PC-9 (cell line): Measurements from ENCODE around the gene SHISA9. TPM values are rescaled to one million over a fixed set of nuclear protein-coding genes. Genes with fewer than 3 reads are reported as not detected.

Experiments used
- BruUV-seq: library from RNA; stranded (reverse); fragments of 400-500 nt; replicated peaks from 2 replicates; lab custom pipeline; 2021; lab: Mats Ljungman, UMichigan
- CTCF ChIA-PET: fragments of 300-600 bp; sonication (Branson Sonifier 250); formaldehyde crosslinking; loops from one replicate; lab custom pipeline; 2022; ENCODE audit warnings: antibody characterized with exemption; lab: Charles Lee
- POLR2A ChIA-PET: fragments of 300-600 bp; sonication (Branson Sonifier 250); formaldehyde crosslinking; loops from one replicate; lab custom pipeline; 2022; ENCODE audit warnings: antibody characterized with exemption; ENCODE audit not compliant: unreplicated experiment; lab: Charles Lee
- DNase-seq, 2 experiments: peaks; one replicate each; pipeline versions ENCODE4 v3.0.0 to v3.0.0-alpha.2; 2015 to 2022; ENCODE audit warnings: mixed read lengths in 1 of 2
- H2AFZ ChIP-seq: fragments of 200-600 bp; sonication (generic); 2 replicates; pipeline ENCODE4 v1.8.1; 2017; ENCODE audit warnings: antibody characterized with exemption
- H3F3A ChIP-seq: fragments of 200-600 bp; sonication (generic); 2 replicates; pipeline ENCODE4 v1.8.1; 2017; ENCODE audit warnings: antibody characterized with exemption, mild to moderate bottlenecking, low read depth; ENCODE audit not compliant: insufficient read depth
- H3K27ac ChIP-seq: fragments of 200-600 bp; sonication (generic); 2 replicates; pipeline ENCODE4 v1.6.1; 2016; ENCODE audit warnings: mixed run types
- H3K27me3 ChIP-seq: fragments of 200-600 bp; sonication (generic); 2 replicates; pipeline ENCODE4 v1.6.1; 2016; ENCODE audit warnings: low read depth, mixed run types; ENCODE audit not compliant: insufficient read depth
- H3K36me3 ChIP-seq: fragments of 200-600 bp; sonication (generic); 2 replicates; pipeline ENCODE4 v1.6.1; 2016; ENCODE audit warnings: low read depth, mixed run types
- H3K4me1 ChIP-seq: fragments of 200-600 bp; sonication (generic); replicated peaks from 2 replicates; pipeline ENCODE4 v1.6.1; 2016; ENCODE audit warnings: mixed run types; ENCODE audit not compliant: insufficient read depth
- H3K4me2 ChIP-seq: fragments of 200-600 bp; sonication (generic); 2 replicates; pipeline ENCODE4 v1.6.1; 2017; ENCODE audit warnings: mixed run types
- H3K4me3 ChIP-seq: fragments of 200-600 bp; sonication (generic); 2 replicates; pipeline ENCODE4 v1.6.1; 2016; ENCODE audit warnings: mixed run types
- H3K79me2 ChIP-seq: fragments of 200-600 bp; sonication (generic); 2 replicates; pipeline ENCODE4 v1.6.1; 2017; ENCODE audit warnings: low read depth, mixed run types
- H3K9me2 ChIP-seq: fragments of 200-600 bp; sonication (generic); 2 replicates; pipeline ENCODE4 v1.8.1; 2017; ENCODE audit warnings: mild to moderate bottlenecking; ENCODE audit not compliant: insufficient read depth
- H3K9me3 ChIP-seq: fragments of 200-600 bp; sonication (generic); 2 replicates; pipeline ENCODE4 v1.8.1; 2016; ENCODE audit warnings: low read depth; ENCODE audit not compliant: insufficient read depth
- H4K20me1 ChIP-seq: fragments of 200-600 bp; sonication (generic); 2 replicates; pipeline ENCODE4 v1.8.1; 2017; ENCODE audit not compliant: insufficient read depth
- CTCF ChIP-seq: fragments of 200-600 bp; sonication (generic); conservative IDR thresholded peaks from 2 replicates; pipeline ENCODE4 v1.6.1; 2017; ENCODE audit warnings: mixed run types, antibody characterized with exemption, mild to moderate bottlenecking, moderate library complexity
- EZH2 ChIP-seq: fragments of 200-600 bp; sonication (generic); IDR thresholded peaks from 2 replicates; pipeline ENCODE4 v1.8.0; 2017; ENCODE audit warnings: antibody characterized with exemption, low read depth
- intact Hi-C: fragments of 100-400 bp; cut with micrococcal nuclease; formaldehyde crosslinking; loops from one replicate; pipeline ENCODE4 v1.10.0; 2022; ENCODE audit not compliant: unreplicated experiment
- total RNA-seq: library from RNA; stranded (reverse); gene quantifications from 2 replicates; pipeline ENCODE4 v1.2.3, GENCODE V29; 2021

Gene SHISA9
- total RNA-seq, 1 experiment from 2014 or later: 80.5 TPM

GRCh38 chr16:13099822-13100221 lies 198.4 kb downstream of the SHISA9 start:
- H3F3A ChIP-seq: peaks cover 35% of the 10 kb centered on the region; the same call in 1 of the 2 replicates
- H3K9me2 ChIP-seq: no peaks in the 10 kb centered on the region; the same call in 1 of the 2 replicates
- intact Hi-C loops: no loop called here
- no peak overlapping the region for H3K4me3 ChIP-seq
- H3K36me3 ChIP-seq: no peaks in the 10 kb centered on the region
- H3K79me2 ChIP-seq: peaks cover 89% of the 10 kb centered on the region
- H3K9me3 ChIP-seq: 0 out of 2 replicates have a peak, but pooled peaks cover 2% of the 10 kb centered on the region
- H3K27me3 ChIP-seq: no peaks in the 10 kb centered on the region
- H3K4me1 ChIP-seq: peaks cover 17% of the 10 kb centered on the region
- H2AFZ ChIP-seq: no peak overlapping the region
- TF ChIP-seq CTCF: no peak
- TF ChIP-seq EZH2: no peak
- ChIA-PET CTCF (no interaction called here), POLR2A (interaction anchor here (0.5 to 0.7 kb wide), 2 partner anchors 136 to 486 kb away, joined by 3 to 5 read pairs; no protein-coding TSS in a partner anchor)
- no peak for DNase-seq
- H4K20me1 ChIP-seq: peaks cover 48% of the 10 kb centered on the region
- no peak overlapping the region for H3K4me2 ChIP-seq
- no TSS peak for BruUV-seq
- H3K27ac ChIP-seq: no peak overlapping the region

- Histone ChIP-seq H3K27ac (no peak overlapping the region), H4K20me1 (peaks cover 38% of the 10 kb centered on the region), H3F3A (peaks cover 35% of the 10 kb centered on the region; the same call in 1 of the 2 replicates), H3K36me3 (no peaks in the 10 kb centered on the region), H3K4me1 (peaks cover 17% of the 10 kb centered on the region), H3K9me2 (no peaks in the 10 kb centered on the region; the same call in 1 of the 2 replicates), H3K27me3 (no peaks in the 10 kb centered on the region), H3K4me3 (no peak overlapping the region), H3K4me2 (no peak overlapping the region), H3K9me3 (0 out of 2 replicates have a peak, but pooled peaks cover 2% of the 10 kb centered on the region), H3K79me2 (peaks cover 87% of the 10 kb centered on the region), H2AFZ (no peak overlapping the region)
- intact Hi-C loops: no loop called here
- TF ChIP-seq EZH2 (no peak), CTCF (no peak)
- no peak for DNase-seq
- no TSS peak for BruUV-seq
- ChIA-PET POLR2A (no interaction called here), CTCF (no interaction called here)
These were observed 199.6 kb downstream of the SHISA9 start for GRCh38 chr16:13100970-13101369.

GRCh38 chr16:13101828-13102227 lies 200.4 kb downstream of the SHISA9 start:
- Histone ChIP-seq H3K9me2 (no peaks in the 10 kb centered on the region; the same call in 1 of the 2 replicates), H3K4me1 (peaks cover 20% of the 10 kb centered on the region), H3K27me3 (no peaks in the 10 kb centered on the region), H4K20me1 (peaks cover 36% of the 10 kb centered on the region), H3K4me2 (no peak overlapping the region), H3K27ac (no peak overlapping the region), H3K4me3 (no peak overlapping the region), H3K9me3 (no peaks in the 10 kb centered on the region), H3K36me3 (no peaks in the 10 kb centered on the region), H2AFZ (no peak overlapping the region), H3F3A (peaks cover 35% of the 10 kb centered on the region; the same call in 1 of the 2 replicates), H3K79me2 (peaks cover 87% of the 10 kb centered on the region)
- TF ChIP-seq EZH2 (no peak), CTCF (no peak)
- no TSS peak for BruUV-seq
- ChIA-PET CTCF (no interaction called here), POLR2A (interaction anchor here (0.7 kb wide), 1 partner anchor 32 kb away, joined by 4 read pairs; no protein-coding TSS in a partner anchor)
- intact Hi-C loops: no loop called here
- no peak for DNase-seq
